Measurements from ENCODE around the gene CPT1C. TPM values are rescaled to one million over a fixed set of nuclear protein-coding genes. Genes with fewer than 3 reads are reported as not detected.

Gene CPT1C
- total and polyA plus RNA-seq, 2 donors (not counting 3 experiments of a cell fraction or from before 2014, with no cell fraction given): 45.7 to 80.8 TPM

GRCh38 chr19:49653466-49653806, 37.5 kb upstream of the CPT1C start:
- H3K4me1 ChIP-seq (ENCODE audit: control insufficient read depth, extremely low read depth, insufficient read depth, low read length): no peaks in the 10 kb centered on the region
- no peaks in the 10 kb centered on the region for H3K79me2 ChIP-seq (ENCODE audit: control insufficient read depth, insufficient read depth, low read length)
- dilution Hi-C loops (cut with MboI; ENCODE audit: extremely low pct_ligation_motif_present, low sequenced_read_pairs): no loop called here
- H3K27ac ChIP-seq (ENCODE audit: insufficient read depth, low read depth, low read length): no peak overlapping the region
- H3K4me3 ChIP-seq (replicated peaks in 1 of 3; ENCODE audit: insufficient read depth in 1 of 3, low read depth in 1 of 3, low read length in 3 of 3): no peak overlapping the region
- no peak overlapping the region for H2AFZ ChIP-seq (ENCODE audit: low read depth, low read length)
- no peak overlapping the region for H3K4me2 ChIP-seq (ENCODE audit: insufficient read depth, low read length)
- DNase-seq (ENCODE audit: low read depth, low spot score): no peak
- TF ChIP-seq, protein P1, sequence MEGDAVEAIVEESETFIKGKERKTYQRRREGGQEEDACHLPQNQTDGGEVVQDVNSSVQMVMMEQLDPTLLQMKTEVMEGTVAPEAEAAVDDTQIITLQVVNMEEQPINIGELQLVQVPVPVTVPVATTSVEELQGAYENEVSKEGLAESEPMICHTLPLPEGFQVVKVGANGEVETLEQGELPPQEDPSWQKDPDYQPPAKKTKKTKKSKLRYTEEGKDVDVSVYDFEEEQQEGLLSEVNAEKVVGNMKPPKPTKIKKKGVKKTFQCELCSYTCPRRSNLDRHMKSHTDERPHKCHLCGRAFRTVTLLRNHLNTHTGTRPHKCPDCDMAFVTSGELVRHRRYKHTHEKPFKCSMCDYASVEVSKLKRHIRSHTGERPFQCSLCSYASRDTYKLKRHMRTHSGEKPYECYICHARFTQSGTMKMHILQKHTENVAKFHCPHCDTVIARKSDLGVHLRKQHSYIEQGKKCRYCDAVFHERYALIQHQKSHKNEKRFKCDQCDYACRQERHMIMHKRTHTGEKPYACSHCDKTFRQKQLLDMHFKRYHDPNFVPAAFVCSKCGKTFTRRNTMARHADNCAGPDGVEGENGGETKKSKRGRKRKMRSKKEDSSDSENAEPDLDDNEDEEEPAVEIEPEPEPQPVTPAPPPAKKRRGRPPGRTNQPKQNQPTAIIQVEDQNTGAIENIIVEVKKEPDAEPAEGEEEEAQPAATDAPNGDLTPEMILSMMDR (IDR thresholded peaks at IDR 0.05; ENCODE audit: extremely low read depth in 1 of 2, insufficient read depth in 1 of 2, low read depth in 1 of 2, low read length in 2 of 2): no peak
- no peak for TF ChIP-seq GATA2 (IDR thresholded peaks at IDR 0.05; ENCODE audit: insufficient read depth, insufficient read length, low read depth, low read length)
- no peak for TF ChIP-seq EZH2 (IDR thresholded peaks at IDR 0.05; ENCODE audit: borderline replicate concordance, low read depth, low read length, severe bottlenecking)
- no peak for TF ChIP-seq MAX (IDR thresholded peaks at IDR 0.05; ENCODE audit: insufficient read depth, insufficient read length)
- TF ChIP-seq POLR2AphosphoS5 (IDR thresholded peaks at IDR 0.05; ENCODE audit: insufficient read depth, low read depth, low read length): no peak
- TF ChIP-seq POLR2A (IDR thresholded peaks at IDR 0.05; ENCODE audit: low read depth, low read length): no peak
- H3K27me3 ChIP-seq (ENCODE audit: control insufficient read depth in 2 of 2, insufficient read depth in 2 of 2, low read length in 2 of 2): no peaks in the 10 kb centered on the region
- H4K20me1 ChIP-seq (replicated peaks; ENCODE audit: control insufficient read depth, extremely low read depth, insufficient read depth, low read length): no peaks in the 10 kb centered on the region
- H3K9me3 ChIP-seq (replicated peaks; ENCODE audit: control insufficient read depth, insufficient read depth, low read length): no peaks in the 10 kb centered on the region
- H3K36me3 ChIP-seq (ENCODE audit: control insufficient read depth in 2 of 2, extremely low read depth in 1 of 2, insufficient read depth in 2 of 2, low read length in 2 of 2): peaks cover 15 to 60% of the 10 kb centered on the region in 2 experiments
- no peak for FAIRE-seq
- intact Hi-C loops (cut with micrococcal nuclease): no loop called here
- ChIA-PET POLR2A (no interaction called here), CTCF (no interaction called here)
- no peak overlapping the region for H3K9ac ChIP-seq (replicated peaks; ENCODE audit: extremely low read depth, insufficient read depth, low read length)
- no TSS peak for BruUV-seq (replicated peaks)
- H3K9me1 ChIP-seq (replicated peaks; ENCODE audit: control insufficient read depth, extremely low read depth, insufficient read depth, low read length): no peaks in the 10 kb centered on the region
